Fibroblast of mammary gland (primary cell): ENCODE data around the gene SLC12A2.
A peak's percentile ranks its signal among the peaks of the same experiment; 100 is the strongest.

ENCODE experiments used
- DNase-seq: peaks from one replicate; pipeline ENCODE4 v3.0.0-alpha.2; 2010; ENCODE audit warnings: low read depth
- H3K4me3 ChIP-seq: 2 replicates; pipeline ENCODE4 v1.5.1; 2011; ENCODE audit warnings: low read depth, mild to moderate bottlenecking, low read length, moderate library complexity; ENCODE audit not compliant: control insufficient read depth
- TF ChIP-seq, protein P1 (sequence below): conservative IDR thresholded peaks from 2 replicates; pipeline ENCODE4 v1.5.1; 2011; ENCODE audit warnings: low read depth, low read length, inconsistent platforms; ENCODE audit not compliant: control insufficient read depth, insufficient read depth

Gene SLC12A2

DNA sequence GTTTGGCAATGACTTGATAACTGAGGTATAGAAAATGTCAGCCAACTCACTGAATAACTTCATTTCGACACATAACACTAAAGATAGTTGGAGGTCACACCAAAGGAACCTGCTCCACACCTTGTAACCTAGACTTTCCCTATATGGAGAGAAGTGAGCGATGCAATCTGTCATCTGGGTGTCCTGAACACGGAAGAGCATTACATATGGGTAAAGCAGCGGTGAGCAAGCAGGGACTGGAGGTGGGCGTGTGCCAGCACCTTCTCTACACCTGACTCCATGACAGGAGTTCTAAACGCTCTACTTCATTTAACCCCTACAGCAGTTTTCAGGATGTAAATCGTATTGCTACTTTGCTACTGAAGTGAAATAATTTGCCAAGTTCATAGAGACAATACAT, 152.8 kb downstream of the SLC12A2 start:
- TF ChIP-seq, protein P1, sequence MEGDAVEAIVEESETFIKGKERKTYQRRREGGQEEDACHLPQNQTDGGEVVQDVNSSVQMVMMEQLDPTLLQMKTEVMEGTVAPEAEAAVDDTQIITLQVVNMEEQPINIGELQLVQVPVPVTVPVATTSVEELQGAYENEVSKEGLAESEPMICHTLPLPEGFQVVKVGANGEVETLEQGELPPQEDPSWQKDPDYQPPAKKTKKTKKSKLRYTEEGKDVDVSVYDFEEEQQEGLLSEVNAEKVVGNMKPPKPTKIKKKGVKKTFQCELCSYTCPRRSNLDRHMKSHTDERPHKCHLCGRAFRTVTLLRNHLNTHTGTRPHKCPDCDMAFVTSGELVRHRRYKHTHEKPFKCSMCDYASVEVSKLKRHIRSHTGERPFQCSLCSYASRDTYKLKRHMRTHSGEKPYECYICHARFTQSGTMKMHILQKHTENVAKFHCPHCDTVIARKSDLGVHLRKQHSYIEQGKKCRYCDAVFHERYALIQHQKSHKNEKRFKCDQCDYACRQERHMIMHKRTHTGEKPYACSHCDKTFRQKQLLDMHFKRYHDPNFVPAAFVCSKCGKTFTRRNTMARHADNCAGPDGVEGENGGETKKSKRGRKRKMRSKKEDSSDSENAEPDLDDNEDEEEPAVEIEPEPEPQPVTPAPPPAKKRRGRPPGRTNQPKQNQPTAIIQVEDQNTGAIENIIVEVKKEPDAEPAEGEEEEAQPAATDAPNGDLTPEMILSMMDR = no peak
- H3K4me3 ChIP-seq = no peak overlapping the region
- DNase-seq = no peak

DNA sequence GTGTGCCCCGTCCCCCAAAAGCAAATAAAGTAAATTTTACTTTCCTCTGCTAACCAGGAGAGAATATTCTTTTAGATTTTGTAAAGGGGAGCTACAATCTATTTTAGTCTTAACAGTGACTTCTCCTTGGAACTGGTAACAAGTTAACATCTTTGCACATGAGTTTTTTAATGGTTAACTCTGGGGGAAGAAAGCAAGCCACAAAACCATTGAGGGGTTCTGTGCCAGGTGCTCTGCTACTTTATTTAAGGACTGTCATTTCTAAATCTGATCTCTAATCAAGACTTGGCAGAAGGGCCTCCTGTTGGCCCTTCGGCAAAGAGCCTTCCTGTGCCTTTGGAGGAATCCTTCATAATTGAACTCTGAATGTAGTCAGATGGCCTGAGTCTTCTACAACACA, 153.4 kb downstream of the SLC12A2 start:
- H3K4me3 ChIP-seq = no peak overlapping the region
- TF ChIP-seq, protein P1 = no peak
- no peak for DNase-seq

DNA sequence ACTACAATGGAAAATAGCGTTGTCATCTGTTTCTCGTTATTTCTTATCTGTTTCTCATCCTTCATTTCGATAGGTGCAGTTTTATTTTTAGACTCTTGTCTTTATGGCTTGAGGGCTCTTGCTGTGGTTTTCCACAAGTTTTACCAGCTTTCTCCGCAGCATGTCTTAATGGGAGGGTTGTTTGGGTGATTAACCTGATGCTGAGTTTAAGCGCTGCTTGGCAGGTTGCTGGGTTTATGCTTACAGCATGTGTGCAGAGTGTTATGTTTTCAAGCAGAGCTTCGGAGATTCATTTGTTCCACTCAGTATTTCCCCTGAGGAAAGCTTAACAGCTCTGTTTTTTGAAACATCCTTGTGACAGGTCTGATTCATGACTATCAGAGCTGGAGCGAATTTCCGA, 154.0 kb downstream of the SLC12A2 start:
- H3K4me3 ChIP-seq = no peak overlapping the region
- peak; percentile 77 for DNase-seq
- TF ChIP-seq, protein P1 = no peak
